ENCODE results near the gene RHEBL1.

RHEBL1 gene

DNA sequence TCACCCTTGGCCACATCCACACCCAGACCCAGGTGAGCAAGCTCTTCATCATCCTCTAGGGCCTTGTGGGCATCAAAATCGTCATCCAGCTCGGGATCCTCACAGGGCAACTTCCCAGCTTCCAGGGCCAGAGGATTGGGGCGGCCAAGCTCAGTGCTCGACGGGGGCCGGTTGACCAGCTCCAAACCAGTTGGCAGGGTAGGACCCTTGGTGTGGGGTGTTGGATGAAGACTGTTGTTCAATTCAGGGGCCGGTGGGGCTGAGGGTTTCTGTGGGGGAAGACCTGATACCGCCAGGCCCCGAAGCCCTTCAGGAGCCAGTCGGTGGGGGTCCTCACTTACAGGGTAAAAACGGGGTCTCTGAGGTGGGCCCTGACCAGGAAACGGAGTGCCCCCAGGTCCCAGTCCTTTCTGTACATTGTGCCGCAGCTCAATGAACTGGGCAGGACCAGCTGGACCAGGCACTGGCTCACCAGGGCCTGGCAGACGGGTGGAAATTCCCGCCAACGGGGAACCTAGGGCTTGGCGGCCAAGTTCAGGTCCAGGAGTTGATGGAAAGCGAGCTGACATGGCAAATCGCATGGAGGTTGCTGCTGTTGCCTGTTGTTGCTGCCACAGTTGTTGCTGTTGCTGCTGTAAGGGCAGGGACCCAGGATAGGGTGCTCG lies 31.4 kb downstream of the RHEBL1 start:
- TF ChIP-seq POLR2AphosphoS5 (IDR thresholded peaks at IDR 0.05; ENCODE audit: low read depth, low read length) = no peak
- TF ChIP-seq FOXP2 (optimal IDR thresholded peaks at IDR 0.05; ENCODE audit: borderline replicate concordance, extremely low read depth, extremely low read length, insufficient read depth) = no peak
- TF ChIP-seq TAF1 (IDR thresholded peaks at IDR 0.05; ENCODE audit: borderline replicate concordance, insufficient read depth, low read length) = no peak
- no peak for TF ChIP-seq SIN3A (IDR thresholded peaks at IDR 0.05; ENCODE audit: borderline replicate concordance, insufficient read depth, low read length)
- TF ChIP-seq, protein P1, sequence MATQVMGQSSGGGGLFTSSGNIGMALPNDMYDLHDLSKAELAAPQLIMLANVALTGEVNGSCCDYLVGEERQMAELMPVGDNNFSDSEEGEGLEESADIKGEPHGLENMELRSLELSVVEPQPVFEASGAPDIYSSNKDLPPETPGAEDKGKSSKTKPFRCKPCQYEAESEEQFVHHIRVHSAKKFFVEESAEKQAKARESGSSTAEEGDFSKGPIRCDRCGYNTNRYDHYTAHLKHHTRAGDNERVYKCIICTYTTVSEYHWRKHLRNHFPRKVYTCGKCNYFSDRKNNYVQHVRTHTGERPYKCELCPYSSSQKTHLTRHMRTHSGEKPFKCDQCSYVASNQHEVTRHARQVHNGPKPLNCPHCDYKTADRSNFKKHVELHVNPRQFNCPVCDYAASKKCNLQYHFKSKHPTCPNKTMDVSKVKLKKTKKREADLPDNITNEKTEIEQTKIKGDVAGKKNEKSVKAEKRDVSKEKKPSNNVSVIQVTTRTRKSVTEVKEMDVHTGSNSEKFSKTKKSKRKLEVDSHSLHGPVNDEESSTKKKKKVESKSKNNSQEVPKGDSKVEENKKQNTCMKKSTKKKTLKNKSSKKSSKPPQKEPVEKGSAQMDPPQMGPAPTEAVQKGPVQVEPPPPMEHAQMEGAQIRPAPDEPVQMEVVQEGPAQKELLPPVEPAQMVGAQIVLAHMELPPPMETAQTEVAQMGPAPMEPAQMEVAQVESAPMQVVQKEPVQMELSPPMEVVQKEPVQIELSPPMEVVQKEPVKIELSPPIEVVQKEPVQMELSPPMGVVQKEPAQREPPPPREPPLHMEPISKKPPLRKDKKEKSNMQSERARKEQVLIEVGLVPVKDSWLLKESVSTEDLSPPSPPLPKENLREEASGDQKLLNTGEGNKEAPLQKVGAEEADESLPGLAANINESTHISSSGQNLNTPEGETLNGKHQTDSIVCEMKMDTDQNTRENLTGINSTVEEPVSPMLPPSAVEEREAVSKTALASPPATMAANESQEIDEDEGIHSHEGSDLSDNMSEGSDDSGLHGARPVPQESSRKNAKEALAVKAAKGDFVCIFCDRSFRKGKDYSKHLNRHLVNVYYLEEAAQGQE (IDR thresholded peaks at IDR 0.05; ENCODE audit: insufficient read depth in 1 of 2, low read depth in 2 of 2, low read length in 2 of 2) = no peak

DNA sequence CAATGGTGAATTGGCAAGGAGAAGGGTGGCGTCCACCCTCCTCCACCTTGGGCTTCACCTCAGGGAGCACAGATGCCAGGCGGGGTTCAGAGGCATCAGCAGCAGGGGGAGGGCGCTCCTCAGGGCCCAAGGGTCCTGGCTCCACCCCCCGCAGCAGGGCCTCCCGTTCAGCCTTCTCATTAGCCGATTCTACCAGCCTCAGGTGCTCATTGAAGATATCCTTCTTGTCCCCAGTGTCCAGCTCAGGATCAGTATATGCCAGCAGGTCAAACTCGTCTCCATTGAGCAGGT lies 31.9 kb downstream of the RHEBL1 start:
- TF ChIP-seq, protein P1 (IDR thresholded peaks at IDR 0.05; ENCODE audit: insufficient read depth in 1 of 2, low read depth in 2 of 2, low read length in 2 of 2) = no peak
- no peak for TF ChIP-seq FOXP2 (optimal IDR thresholded peaks at IDR 0.05; ENCODE audit: borderline replicate concordance, extremely low read depth, extremely low read length, insufficient read depth)
- TF ChIP-seq SIN3A (IDR thresholded peaks at IDR 0.05; ENCODE audit: borderline replicate concordance, insufficient read depth, low read length) = no peak
- no peak for TF ChIP-seq TAF1 (IDR thresholded peaks at IDR 0.05; ENCODE audit: borderline replicate concordance, insufficient read depth, low read length)
- TF ChIP-seq POLR2AphosphoS5 (IDR thresholded peaks at IDR 0.05; ENCODE audit: low read depth, low read length) = no peak

DNA sequence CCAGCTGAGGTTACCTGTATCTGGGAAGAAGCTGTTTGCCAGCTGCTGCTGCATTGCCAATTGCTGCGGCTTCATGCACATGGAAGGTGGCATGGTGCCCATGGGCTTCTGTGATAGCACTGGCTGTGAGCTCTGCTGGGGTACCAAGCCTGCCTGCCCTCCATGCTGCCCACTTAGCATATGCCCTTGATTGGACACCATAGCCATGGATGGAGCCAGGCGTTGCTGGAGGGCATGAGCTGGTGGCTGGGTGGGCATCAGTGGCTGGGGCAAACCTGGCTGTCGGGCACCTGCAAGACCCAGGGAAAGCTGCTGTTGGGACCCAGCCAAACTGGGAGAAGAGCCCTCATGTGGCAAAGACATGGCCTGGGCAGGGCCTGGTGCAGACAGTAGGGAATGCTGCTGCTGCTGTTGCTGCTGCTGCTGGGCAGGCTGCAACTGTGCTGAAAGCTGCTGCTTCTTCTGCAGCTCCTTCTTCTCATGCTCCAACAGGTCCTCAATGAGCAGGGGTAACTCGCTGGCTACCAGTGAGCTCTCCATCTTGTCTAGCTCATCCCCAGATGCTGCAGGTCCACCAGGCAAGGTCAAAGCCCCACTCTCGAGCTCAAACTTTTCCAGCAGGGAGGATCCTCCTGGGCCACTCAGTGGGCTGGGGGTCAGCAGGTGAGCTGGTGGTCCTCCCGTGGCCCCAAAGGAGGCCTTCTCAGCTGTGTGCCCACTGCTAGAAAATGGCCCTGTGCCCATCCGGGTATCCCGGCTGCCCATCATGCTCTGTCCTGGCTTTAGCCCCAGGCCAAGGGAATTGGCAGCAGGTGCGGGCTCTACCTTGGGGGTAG lies 32.5 kb downstream of the RHEBL1 start:
- no peak for TF ChIP-seq FOXP2 (optimal IDR thresholded peaks at IDR 0.05; ENCODE audit: borderline replicate concordance, extremely low read depth, extremely low read length, insufficient read depth)
- no peak for TF ChIP-seq TAF1 (IDR thresholded peaks at IDR 0.05; ENCODE audit: borderline replicate concordance, insufficient read depth, low read length)
- TF ChIP-seq POLR2AphosphoS5 (IDR thresholded peaks at IDR 0.05; ENCODE audit: low read depth, low read length) = no peak
- TF ChIP-seq, protein P1 (IDR thresholded peaks at IDR 0.05; ENCODE audit: insufficient read depth in 1 of 2, low read depth in 2 of 2, low read length in 2 of 2) = no peak
- no peak for TF ChIP-seq SIN3A (IDR thresholded peaks at IDR 0.05; ENCODE audit: borderline replicate concordance, insufficient read depth, low read length)

DNA sequence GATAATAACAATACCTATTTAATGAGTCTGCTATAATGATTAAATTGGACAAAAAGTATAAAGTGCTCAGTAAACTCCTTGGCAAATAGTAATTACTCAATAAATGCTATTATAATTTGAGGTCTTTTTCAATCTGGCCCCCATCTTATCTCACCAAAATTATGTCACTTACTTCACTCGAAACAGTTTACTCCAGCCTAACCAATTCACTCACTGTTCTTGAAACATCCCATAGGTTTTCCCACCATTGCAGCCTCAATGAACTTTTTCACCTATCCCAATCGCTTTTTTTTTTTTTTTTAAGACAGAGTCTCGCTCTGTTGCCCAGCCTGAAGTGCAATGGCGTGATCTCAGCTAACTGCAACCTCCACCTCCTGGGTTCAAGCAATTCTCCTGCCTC lies 33.8 kb downstream of the RHEBL1 start:
- TF ChIP-seq TAF1 (IDR thresholded peaks at IDR 0.05; ENCODE audit: borderline replicate concordance, insufficient read depth, low read length) (no peak), POLR2AphosphoS5 (IDR thresholded peaks at IDR 0.05; ENCODE audit: low read depth, low read length) (no peak), SIN3A (IDR thresholded peaks at IDR 0.05; ENCODE audit: borderline replicate concordance, insufficient read depth, low read length) (no peak), FOXP2 (optimal IDR thresholded peaks at IDR 0.05; ENCODE audit: borderline replicate concordance, extremely low read depth, extremely low read length, insufficient read depth) (no peak)
- TF ChIP-seq, protein P1 (IDR thresholded peaks at IDR 0.05; ENCODE audit: insufficient read depth in 1 of 2, low read depth in 2 of 2, low read length in 2 of 2) = no peak

All from PFSK-1 (cell line).